ENCODE results near the gene AP2M1.
"Not testable (repeated sequence)": the region's sequence is repeated elsewhere in the genome, so short reads cannot be mapped to it uniquely, and the experiment has no call there.

Gene AP2M1

DNA sequence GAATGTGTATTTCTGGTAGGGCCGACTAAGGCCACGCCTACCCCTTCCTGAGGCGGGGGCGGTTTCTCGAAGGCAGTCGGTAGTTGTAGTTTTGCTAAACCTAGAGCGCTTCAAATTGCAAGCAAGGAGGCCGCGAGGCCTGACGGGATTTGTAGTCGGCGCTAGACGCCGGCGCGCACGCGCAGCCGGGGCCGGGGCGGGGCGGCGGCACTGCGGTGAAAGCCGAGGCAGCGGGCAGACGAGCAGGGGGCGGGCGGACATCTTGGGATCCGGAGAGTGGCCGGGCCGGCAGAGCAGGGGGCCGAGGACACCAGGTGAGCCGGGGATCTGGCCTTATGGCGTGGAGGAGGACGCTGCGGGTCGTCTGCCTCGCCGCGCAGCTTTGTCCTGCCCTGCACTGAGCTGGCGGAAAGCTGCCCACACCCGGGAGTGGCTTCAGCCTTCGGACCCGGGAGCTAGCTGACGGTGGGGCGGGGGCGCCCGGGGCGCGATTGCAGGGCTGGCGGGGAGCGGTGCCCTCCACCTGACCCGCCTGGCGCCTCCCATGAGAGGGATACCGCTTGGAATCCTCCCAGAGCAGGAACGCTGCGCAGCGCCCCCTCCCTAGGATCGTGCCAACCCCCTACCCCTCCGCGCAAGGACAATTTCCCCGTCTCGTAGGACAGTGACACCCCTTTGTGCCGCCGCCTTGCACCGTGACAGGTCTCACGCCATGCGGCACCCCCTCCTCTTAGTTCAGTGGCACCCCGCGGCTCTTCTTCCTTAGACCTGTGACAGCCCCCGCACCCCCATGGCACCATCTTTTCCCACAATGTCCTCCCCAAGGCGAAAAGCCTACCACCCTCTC is at the start of gene AP2M1:
AP2M1 (plus strand) TSS at position 210 of the 847 bp plus-strand sequence. CDS start 2,139 bp downstream, outside the sequence.
- peak; percentile 99 for DNase-seq (ENCODE audit: low spot score)

DNA sequence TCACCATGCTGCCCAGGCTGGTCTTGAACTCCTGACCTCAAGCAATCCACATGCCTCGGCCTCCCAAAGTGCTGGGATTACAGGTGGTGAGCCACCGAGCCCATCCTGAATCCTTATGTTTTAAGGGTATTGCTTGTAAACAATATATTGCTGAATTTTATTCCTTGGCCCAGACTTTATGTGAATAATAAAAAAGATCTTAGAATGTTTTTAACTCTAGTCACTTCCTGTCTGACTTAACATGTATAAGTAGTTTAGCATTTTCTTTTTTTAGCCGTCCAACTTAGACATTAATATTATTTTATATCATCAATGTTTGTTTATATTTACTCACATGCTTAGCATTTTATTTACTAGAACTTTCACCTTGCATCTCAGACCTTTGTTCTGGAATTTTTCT is 48.6 kb upstream of the AP2M1 start:
- DNase-seq (ENCODE audit: low spot score): no peak

DNA sequence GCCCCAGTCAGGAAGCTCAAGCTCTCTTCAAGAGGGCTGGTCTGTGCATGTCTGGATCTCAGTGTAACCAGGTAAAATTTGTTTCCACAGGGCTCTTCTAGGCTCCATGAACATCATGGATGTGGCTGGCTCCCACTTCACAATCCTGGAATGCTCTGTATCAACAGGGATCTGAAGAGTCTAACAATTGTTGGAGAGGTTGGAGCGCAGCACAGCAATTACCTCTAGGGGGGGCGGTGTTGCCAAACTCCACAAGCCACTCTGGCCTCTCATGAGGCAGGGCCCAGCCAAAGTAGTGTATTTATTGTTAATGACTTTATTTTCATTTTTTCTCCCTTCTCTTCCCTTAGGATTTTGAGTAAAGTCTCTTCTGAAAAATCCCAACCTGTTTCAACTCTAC is 45.6 kb upstream of the AP2M1 start:
- DNase-seq (ENCODE audit: low spot score): peak; percentile 28

DNA sequence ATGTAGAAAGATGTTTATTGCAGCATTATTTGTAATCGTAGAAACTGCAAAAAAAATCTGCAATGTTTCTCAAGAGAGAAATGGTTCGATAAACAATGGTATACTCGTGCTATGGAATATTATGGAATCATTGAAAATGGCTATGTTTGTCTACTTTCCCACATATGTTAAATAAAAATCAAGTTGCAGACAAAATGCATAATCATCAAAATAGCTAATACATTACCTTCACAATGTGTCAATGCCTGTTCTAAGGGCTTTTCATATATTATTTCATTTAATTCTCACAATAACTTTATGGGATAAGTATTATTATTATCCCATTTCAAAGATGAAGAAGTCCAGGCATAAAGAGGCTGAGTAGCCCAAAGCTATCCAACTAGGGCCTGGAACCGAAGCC is 41.7 kb upstream of the AP2M1 start:
- no peak for DNase-seq (ENCODE audit: low spot score)

DNA sequence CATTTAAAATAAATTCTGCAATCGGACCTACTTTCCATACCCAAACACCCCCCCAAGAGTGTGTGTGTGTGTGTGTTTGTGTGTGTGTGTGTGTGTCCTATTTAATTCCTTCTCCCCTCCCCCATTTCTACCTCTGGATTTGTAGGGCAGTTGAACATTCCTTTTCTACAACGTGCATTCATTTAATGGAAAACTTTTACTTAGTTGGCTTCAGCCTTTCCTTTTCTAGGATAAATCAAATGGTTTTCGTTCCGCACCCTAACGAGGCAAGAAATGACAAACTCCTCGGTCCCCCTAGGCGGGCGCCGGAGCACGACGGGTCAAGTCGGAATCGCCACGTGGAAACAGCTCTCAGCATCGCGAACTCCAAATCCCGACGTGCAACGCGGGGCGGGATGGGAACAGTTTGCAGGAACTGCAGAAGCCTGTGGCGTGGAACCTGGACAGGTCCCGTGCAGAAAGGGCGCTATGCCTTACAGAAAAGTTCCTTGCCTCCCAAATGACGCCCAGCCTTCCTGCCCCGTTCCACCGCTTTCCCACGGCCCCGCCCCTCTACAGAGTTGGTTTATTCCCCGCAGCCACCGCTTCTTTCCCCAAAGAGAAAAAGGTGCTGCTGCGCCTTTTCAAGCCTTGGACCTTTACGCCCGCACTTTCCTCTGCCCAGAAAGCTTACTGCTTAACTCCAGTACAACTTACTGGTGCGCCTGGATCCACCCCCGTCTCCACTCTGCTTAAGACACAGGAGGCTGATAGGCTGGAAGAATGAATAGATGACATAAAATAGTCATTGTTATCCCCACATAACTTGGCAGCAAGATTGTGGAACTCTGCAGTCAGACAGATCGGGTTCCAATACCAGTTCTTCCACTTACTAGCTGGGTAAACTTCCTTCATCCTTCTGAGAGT is 40.6 kb upstream of the AP2M1 start:
- DNase-seq (ENCODE audit: low spot score): peak; percentile 82

DNA sequence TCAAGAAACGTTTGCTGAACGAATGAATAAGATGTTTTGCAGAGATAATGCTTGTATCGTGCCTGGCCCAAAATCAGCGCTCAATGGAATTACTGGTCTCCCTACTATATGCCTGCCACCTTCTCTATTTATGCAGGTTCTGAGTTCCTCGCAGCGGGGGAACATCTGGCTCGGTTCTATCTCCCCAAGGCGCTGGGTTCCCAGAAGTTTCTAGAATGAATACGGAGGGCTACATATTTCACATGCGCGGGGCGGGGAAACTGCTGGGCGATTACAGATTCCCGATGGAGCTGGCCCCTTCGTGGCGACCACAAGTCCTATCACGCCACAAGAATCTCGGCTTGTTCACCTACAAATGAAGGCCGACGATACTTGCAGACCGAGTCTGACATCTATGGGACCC is 39.9 kb upstream of the AP2M1 start:
- no peak for DNase-seq (ENCODE audit: low spot score)

DNA sequence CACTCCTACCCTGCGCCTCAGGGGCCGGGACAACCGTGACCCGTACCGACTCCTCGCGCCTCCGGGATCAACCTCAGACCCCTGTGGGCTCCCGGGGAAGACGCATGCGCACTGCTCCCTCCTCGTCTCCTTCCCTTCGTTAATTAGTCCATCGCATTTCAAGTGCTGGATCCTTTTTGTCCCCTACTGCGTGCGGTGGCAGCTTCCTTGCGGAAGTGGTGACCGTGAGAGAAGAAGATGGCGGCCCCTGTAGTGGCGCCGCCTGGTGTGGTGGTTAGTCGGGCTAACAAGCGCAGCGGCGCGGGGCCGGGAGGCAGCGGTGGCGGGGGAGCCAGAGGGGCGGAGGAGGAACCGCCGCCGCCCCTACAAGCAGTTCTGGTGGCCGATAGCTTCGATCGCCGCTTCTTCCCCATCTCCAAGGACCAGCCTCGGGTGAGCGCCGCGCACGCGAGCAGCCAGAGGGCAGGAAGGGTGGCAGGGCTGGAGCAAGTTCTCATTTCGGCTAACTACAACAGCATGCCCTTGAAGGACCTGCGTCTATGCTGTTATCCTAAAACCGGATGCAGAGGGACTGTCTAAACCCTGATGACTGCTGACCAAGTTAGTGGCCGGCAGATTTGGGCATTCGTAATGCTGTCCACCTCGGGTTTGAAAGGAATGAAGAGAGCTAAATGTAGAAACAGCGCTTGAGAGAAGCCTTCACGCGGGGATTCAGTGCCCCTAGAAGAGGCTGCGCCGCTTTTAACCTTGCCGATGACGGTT is 39.3 kb upstream of the AP2M1 start, which contains the start of gene EIF2B5:
EIF2B5 (plus strand) TSS at position 210 of the 762 bp plus-strand sequence; CDS start at position 238, 28 bp downstream.
- DNase-seq (ENCODE audit: low spot score): peak; percentile 95

DNA sequence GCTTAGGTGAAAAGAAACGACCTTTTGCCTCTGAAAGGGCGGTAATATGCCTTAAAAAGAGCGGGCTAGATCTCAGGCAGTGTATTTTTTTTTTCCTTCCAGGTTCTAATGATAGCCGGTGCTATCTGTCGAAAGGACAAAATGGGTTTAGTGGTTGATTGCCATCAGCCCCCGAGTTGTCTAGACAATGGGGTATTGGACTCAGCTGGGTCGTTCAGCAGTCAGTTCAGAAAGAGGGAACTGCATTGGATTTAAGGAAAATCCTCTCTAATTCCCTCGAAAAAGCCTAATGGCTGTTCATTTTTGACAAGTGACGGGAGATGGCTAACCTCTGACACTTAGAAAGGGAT is 38.8 kb upstream of the AP2M1 start:
- DNase-seq (ENCODE audit: low spot score): no peak

DNA sequence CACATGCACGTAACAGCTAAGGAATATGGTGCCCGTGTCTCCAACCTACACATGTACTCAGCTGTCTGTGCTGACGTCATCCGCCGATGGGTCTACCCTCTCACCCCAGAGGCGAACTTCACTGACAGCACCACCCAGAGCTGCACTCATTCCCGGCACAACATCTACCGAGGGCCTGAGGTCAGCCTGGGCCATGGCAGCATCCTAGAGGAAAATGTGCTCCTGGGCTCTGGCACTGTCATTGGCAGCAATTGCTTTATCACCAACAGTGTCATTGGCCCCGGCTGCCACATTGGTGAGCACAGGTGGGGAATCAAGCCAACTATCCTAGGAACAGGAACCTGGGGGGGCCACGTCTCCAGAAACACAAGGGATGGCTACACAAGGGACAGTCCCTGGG is 34.2 kb upstream of the AP2M1 start:
- DNase-seq (ENCODE audit: low spot score): no peak

DNA sequence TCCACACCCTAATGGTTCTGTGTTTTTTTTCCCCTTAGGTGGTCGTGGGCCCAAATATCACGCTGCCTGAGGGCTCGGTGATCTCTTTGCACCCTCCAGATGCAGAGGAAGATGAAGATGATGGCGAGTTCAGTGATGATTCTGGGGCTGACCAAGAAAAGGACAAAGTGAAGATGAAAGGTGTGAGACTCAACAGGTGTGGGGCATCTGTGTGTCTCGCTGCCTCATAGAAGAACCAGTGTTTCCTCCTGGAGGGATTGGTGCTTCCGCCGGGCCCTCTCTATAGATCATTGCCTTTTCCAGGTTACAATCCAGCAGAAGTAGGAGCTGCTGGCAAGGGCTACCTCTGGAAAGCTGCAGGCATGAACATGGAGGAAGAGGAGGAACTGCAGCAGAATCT is 32.5 kb upstream of the AP2M1 start:
- DNase-seq (ENCODE audit: low spot score): no peak

DNA sequence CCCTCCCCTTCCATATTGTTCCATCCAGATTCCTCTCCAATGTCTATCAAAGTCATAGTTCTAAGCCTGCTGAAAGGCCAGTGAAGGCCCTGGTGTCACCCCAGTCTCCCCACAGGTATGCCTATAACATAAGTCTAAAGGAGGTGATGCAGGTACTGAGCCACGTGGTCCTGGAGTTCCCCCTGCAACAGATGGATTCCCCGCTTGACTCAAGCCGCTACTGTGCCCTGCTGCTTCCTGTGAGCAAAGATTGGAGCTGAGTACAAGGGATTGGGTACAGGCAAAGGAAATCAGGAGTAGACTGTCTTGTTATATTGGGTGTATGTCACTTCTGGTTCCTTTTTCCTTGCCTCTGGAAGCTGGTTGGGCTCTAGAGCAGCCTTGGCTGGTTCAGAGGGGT is 31.3 kb upstream of the AP2M1 start:
- no peak for DNase-seq (ENCODE audit: low spot score)

DNA sequence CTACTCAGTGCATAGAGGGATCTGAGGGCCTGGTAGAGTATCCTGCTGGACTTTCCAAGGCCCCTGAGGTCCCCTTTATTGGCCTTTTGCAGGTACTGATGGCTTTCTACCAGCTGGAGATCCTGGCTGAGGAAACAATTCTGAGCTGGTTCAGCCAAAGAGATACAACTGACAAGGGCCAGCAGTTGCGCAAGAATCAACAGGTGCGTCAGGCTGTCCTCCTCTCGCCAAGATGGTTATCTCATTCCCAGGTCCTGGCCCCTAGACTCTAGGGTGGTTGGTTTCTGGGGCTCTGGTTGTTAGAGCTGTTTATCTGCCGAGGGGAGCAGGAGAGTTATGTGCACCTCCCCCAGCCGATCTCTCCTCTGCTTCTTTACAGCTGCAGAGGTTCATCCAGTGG is 30.1 kb upstream of the AP2M1 start:
- no peak for DNase-seq (ENCODE audit: low spot score)

DNA sequence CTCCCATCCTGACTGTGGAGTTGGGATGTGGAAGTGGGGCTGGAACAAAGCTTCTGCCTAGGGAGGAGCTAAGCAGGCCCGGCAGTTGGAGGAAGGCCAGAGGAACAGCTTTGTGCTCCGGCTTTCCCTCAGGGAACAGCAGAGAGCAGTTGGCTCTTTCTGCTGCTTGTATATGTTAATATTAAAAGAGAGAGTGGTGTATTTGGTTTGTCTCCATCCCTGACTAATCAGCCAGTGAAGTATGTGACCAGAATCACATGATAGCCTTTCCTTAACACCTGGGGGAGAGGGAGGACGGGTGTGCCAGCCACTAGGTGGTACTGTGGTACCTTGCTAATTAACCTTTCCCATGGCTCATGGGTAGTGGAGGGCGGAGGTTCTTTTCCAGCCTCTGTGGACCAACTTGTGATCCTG is 29.5 kb upstream of the AP2M1 start:
- DNase-seq (ENCODE audit: low spot score): peak; percentile 89

DNA sequence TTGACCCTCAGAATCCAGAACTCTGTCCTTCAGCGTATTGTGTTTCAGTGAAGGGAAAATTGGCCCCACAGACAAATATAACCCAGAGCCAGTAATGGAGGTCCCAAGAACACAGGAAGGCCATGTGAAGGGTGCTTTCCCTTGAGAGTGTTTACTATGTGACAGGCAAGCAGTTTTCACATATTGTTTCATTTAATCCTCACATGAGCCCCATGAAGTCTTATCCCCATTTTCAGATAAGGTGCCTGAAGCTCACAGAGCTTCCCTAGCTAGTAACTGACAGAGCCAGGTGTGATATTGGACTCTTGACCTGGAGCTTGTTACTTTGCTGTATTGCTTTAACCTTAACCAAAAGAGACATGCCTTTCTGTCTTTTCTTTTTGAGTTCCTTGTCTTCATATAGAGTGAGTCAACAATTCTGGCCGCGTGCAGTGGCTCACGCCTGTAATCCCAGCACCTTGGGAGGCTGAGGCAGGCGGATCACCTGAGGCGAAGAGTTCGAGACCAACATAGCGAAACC is 28.8 kb upstream of the AP2M1 start:
- DNase-seq (ENCODE audit: low spot score): no peak

DNA sequence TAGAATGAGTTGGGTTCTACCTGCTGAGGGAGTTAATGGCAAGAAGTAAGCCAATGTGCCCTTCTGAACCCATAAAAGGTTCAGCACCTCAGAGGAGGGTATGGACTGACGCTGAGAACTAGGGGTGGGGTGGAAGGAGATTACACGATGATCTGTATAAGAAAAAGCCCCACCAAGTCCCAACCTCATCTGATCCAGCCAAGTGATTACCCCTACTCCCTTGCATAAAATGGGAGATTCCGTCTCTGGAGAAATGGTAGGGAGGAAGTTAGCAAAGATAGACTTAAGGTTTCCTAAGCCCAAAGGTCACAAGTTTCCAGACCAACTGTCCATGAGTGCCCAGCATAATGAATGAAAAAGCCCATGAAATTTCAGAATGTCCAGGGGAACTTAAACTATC is 26.6 kb upstream of the AP2M1 start:
- no peak for DNase-seq (ENCODE audit: low spot score)

DNA sequence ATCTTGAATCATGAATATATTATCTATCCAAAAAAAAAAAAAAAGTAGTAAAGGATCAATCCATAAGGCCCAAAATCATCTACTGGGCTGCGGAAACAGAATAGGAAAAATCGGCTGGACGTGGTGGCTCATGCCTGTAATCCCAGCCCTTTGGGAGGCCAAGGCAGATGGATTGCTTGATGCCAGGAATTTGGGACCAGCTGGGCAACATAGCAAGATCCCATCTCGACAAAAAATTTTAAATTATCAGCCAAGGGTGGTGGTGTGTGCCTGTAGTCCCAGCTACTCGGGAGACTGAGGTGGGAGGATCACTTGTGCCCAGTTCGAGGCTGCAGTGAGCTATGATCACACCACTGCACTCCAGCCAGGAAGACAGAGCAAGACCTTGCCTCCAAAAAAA is 25.5 kb upstream of the AP2M1 start:
- DNase-seq (ENCODE audit: low spot score): no peak

DNA sequence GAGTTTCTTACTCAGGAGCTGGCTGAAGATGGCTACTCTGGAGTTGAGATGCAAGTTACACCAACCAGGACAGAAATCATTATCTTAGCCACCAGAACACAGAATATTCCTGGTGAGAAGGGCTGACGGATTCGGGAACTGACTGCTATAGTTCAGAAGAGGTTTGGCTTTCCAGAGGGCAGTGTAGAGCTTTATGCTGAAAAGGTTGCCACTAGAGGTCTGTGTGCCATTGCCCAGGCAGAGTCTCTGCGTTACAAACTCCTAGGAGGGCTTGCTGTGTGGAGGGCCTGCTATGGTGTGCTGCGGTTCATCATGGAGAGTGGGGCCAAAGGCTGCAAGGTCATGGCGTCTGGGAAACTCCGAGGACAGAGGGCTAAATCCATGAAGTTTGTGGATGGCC is 24.9 kb upstream of the AP2M1 start:
- DNase-seq (ENCODE audit: low spot score): not testable (repeated sequence)

DNA sequence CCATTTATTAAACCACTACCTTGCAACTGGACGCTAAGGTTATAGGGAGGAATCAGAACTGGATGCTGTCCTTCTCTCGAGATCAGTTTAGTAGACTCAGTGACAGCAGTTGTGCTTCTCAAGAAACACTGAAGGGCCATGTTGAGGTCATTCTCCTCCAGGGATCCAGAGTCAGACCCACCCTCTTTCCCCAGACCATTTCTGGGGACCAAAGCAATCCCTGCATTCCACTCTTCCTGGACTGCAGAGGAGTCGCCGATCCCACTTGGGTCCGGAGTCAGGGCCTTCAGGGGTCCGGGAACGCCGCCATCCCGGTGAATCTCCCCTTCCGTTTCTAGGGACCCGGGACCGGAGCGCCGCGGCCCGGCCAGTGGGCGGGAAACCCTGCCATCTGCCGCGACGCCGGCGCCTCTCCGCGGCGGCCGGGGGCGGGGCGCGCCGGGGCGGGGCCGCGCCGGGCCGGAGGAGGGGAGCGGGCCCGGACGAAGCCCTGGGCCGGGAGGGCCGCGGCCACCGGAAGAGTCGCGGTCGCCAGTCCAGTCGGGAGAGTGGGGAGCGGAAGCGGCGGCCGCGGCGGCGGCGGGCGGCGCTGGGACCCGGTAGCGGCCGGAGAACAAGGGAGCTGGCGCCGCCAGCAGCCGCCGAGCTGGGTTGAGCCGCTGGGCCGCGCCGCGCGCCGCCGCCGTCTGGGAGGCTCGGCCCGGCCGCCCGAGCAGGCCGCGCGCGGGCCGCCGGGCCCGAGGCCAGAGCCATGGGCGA is 19.6 kb upstream of the AP2M1 start, which contains the start of gene DVL3:
DVL3 (plus strand) TSS at position 493 of the 759 bp plus-strand sequence; CDS start at position 752, 259 bp downstream.
- peak; percentile 74 for DNase-seq (ENCODE audit: low spot score)

DNA sequence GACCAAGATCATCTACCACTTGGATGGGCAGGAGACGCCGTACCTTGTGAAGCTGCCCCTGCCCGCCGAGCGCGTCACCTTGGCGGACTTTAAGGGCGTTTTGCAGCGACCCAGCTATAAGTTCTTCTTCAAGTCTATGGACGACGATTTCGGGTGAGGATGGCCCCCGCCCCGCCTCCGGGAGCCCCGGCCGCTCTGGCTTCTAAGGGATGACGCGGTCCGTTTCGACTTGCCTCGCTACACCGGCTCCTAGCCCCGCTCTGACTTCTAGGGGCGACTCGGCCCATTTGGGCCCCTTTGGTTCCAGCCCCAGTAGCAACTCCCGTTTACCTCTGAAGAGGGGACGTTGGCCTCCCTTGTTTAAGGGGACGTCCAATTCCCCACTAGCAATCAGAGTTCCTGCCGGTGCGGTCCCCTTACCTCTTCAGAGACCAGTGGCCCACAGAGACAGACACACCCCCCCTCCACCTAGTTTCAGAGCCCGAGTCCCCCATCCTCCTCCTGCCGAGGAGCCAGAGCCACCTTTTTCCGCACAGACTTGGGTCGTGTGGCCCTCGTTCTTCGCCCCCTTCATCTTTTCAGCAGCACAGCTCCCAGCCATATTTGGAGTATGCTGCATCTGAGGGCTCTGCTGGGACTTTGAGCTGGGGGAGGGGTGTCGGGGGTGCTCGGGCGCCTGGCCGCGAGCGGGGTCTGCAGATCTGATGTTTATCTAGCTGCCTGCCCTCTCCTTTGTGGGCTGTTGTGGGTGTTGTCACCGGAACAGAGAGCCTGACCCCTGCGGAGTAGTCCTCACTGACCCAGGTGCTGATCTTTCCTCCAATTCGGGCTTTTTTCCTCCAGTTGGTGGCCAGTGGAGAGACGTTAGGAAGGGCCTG is 18.8 kb upstream of the AP2M1 start:
- DNase-seq (ENCODE audit: low spot score): peak; percentile 38

DNA sequence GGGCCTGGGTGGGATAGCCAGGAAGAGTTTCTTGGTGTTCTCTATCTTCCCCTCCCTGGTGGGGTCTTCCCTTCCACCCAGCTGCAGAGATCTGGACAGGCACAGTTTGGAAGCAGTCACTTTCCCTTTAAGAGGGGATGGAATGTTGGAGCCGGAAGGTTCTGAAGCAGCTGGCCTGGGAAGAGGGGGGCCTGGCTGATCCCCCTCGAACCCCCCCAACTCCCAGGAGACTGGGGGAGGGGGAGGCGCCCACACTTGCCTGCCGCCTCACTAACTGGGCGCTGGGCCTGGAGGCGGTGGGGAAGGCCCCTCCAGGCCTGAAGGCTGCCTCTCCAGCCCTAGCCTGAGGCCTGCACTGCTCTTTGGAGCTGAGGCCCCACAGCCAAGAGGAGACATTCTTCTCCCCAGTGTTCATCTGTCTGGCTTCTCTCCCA is 18.1 kb upstream of the AP2M1 start:
- DNase-seq (ENCODE audit: low spot score): peak; percentile 25
